ENCODE measurements around the gene CEBPZ. TPM values are rescaled to one million over a fixed set of nuclear protein-coding genes. Genes with fewer than 3 reads are reported as not detected.

The CEBPZ gene
- total and polyA plus RNA-seq, 2 of the 13 experiments (the other 11 are each of a cell fraction or from before 2014, with no cell fraction given), result 14.4 to 117 TPM

DNA sequence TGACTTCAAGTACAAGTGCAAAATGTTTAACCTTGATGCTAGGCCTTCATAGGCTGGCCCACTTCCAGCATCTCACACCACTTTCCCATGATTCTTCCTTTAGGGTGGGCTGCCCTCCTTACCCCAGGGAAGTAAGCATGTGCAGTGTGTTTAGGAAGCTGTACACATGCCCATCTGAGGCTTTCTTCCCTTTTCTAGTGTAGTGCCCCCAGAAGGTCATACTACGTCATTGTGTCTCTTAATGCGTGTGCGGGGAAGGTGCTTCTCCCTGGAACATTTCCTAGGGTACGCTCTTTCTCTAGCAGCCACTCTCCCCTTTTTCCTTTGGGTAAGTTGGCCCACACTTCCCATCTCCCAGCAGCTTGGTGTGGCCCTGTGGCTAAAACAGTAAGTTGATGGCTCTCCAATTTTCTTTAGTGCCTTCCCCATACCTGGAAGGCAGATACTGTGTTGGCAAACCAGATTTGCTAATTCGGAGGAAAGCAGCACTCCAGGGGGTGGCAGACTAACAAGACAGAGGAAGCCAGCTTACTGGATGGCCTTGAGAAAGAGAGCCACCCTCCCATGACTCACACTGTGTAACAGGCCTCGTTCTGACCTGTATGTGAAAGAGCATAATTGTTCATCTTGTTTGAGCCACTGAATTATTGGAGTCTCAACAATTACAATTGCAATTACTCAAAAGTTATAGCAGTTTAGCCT, 41.8 kb downstream of the CEBPZ start (continued):
- peak; percentile 41; the same call in 1 of the 2 replicates for TF ChIP-seq BCL6 (CRISPR knock-in tag; IDR thresholded peaks at IDR 0.05)
- TF ChIP-seq SUZ12 (IDR thresholded peaks at IDR 0.05; ENCODE audit: low read depth, low read length), result no peak
- TF ChIP-seq, protein P1, sequence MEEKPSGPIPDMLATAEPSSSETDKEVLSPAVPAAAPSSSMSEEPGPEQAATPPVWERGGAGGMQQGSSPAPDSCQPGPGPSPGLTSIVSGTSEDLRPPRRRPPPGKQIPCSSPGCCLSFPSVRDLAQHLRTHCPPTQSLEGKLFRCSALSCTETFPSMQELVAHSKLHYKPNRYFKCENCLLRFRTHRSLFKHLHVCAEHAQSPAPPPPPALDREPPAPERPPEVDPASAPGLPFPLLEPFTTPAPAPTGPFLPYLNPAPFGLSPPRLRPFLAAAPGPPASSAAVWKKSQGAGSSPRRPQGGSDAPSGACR (CRISPR knock-in tag; IDR thresholded peaks at IDR 0.05), result no peak
- no peak for TF ChIP-seq NFKBIZ (CRISPR knock-in tag; IDR thresholded peaks at IDR 0.05)
- TF ChIP-seq CBX5 (CRISPR knock-in tag; IDR thresholded peaks at IDR 0.05; ENCODE audit: borderline replicate concordance), result no peak; the same call in 1 of the 2 replicates
- TF ChIP-seq ZNF816 (CRISPR knock-in tag; IDR thresholded peaks at IDR 0.05; ENCODE audit: borderline replicate concordance), result no peak
- no peak for TF ChIP-seq MXD4 (CRISPR knock-in tag; IDR thresholded peaks at IDR 0.05)
- TF ChIP-seq ZBTB38 (CRISPR knock-in tag; IDR thresholded peaks at IDR 0.05), result 0 out of 2 replicates have a peak, but pooled peaks have one; percentile 22
- no peak for TF ChIP-seq ARHGAP35 (CRISPR knock-in tag; IDR thresholded peaks at IDR 0.05; ENCODE audit: borderline replicate concordance)
- TF ChIP-seq KLF16 (CRISPR knock-in tag; IDR thresholded peaks at IDR 0.05), result 0 out of 4 replicates have a peak, but pooled peaks of 1 of the 2 experiments have one; percentile 47
- TF ChIP-seq GPN1 (CRISPR knock-in tag; IDR thresholded peaks at IDR 0.05; ENCODE audit: borderline replicate concordance), result no peak
- no peak for TF ChIP-seq CCDC6 (CRISPR knock-in tag; IDR thresholded peaks at IDR 0.05)

DNA sequence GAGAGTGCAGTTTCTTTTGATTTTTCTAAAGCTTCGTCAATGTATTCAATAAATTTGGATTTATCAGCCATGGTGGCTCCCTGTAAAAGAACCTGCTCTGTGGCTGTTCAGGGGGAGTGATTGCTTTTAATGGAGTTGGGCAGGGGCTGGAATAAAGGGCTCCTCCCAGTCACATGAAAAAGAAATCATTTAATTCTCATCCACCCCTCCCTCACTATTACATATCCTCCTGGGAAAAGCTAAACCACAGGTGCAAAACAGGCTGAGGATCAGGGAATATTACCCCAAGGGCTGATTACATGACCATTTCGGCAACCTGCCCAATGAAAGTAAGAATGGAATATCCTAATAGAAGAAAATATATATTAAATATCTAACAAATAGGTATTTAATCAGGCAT, 42.8 kb downstream of the CEBPZ start, which contains the start of gene SULT6B1:
Gene SULT6B1, minus strand, starts transcription at position 101 of the 400 bp plus-strand sequence. Its CDS starts 30 bp downstream, at position 71.
- Histone ChIP-seq H3K4me1 (ENCODE audit: insufficient read depth, low read length) (peaks cover 21% of the 10 kb centered on the region), H3K9me3 (ENCODE audit: low read length) (no peaks in the 10 kb centered on the region), H3K27me3 (ENCODE audit: control insufficient read depth in 1 of 2, insufficient read depth in 2 of 2, low read length in 2 of 2) (peaks cover 3 to 23% of the 10 kb centered on the region in 2 experiments; a peak in 3 of 5 replicates), H3K4me3 (replicated peaks in 1 of 3; ENCODE audit: insufficient read depth in 1 of 3, low read depth in 2 of 3, low read length in 3 of 3) (0 out of 6 replicates have a peak within 1 kb of the TSS, but pooled peaks of 1 of the 3 experiments have one; percentile 7), H3K4me2 (ENCODE audit: low read depth, low read length) (peak within 1 kb of the TSS; percentile 62), H3K9ac (ENCODE audit: insufficient read depth, low read depth, low read length) (no peak within 1 kb of the TSS), H4K20me1 (ENCODE audit: insufficient read depth, low read length) (no peaks in the 10 kb centered on the region), H3K79me2 (ENCODE audit: insufficient read depth, low read length) (no peaks in the 10 kb centered on the region), H2AFZ (ENCODE audit: low read length) (no peak within 1 kb of the TSS), H3K27ac (ENCODE audit: extremely low read length, insufficient read depth, low read length) (no peak within 1 kb of the TSS), H3K36me3 (replicated peaks in 1 of 2; ENCODE audit: control insufficient read depth in 1 of 2, insufficient read depth in 2 of 2, low read length in 2 of 2) (no peaks in the 10 kb centered on the region)
- intact Hi-C loops (cut with micrococcal nuclease; ENCODE audit: unreplicated experiment), result no loop called here
- ChIA-PET CTCF (ENCODE audit: low intra/inter-chr PET ratio, low total read pairs) (no interaction called here), POLR2A (interaction anchor here (1.1 kb wide), 1 partner anchor 10 kb away, joined by 4 read pairs; no protein-coding TSS in a partner anchor)
- BruUV-seq (replicated peaks), result no TSS peak
- in situ Hi-C loops (cut with HindIII; ENCODE audit: extremely low pct_ligation_motif_present, low pct_unique_long_range_greater_than_20kb), result no loop called here
- WGBS (ENCODE audit: low lambda C conversion rate), result 57% methylated on average over 2 of the region's 2 CpGs
- ATAC-seq, result no peak
- no peak for FAIRE-seq
- DNase-seq (ENCODE audit: low spot score), result no peak
- no peak for TF ChIP-seq SNRNP70 (IDR thresholded peaks at IDR 0.05; ENCODE audit: low read depth, low read length)
- TF ChIP-seq HMG20A (CRISPR knock-in tag; IDR thresholded peaks at IDR 0.05; ENCODE audit: borderline replicate concordance), result no peak
- no peak for TF ChIP-seq AGO1 (IDR thresholded peaks at IDR 0.05; ENCODE audit: low read depth, low read length, poor library complexity, severe bottlenecking)
- TF ChIP-seq, protein P2, sequence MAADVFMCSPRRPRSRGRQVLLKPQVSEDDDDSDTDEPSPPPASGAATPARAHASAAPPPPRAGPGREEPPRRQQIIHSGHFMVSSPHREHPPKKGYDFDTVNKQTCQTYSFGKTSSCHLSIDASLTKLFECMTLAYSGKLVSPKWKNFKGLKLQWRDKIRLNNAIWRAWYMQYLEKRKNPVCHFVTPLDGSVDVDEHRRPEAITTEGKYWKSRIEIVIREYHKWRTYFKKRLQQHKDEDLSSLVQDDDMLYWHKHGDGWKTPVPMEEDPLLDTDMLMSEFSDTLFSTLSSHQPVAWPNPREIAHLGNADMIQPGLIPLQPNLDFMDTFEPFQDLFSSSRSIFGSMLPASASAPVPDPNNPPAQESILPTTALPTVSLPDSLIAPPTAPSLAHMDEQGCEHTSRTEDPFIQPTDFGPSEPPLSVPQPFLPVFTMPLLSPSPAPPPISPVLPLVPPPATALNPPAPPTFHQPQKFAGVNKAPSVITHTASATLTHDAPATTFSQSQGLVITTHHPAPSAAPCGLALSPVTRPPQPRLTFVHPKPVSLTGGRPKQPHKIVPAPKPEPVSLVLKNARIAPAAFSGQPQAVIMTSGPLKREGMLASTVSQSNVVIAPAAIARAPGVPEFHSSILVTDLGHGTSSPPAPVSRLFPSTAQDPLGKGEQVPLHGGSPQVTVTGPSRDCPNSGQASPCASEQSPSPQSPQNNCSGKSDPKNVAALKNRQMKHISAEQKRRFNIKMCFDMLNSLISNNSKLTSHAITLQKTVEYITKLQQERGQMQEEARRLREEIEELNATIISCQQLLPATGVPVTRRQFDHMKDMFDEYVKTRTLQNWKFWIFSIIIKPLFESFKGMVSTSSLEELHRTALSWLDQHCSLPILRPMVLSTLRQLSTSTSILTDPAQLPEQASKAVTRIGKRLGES (CRISPR knock-in tag; IDR thresholded peaks at IDR 0.05; ENCODE audit: borderline replicate concordance), result no peak
- no peak for TF ChIP-seq NR2C2 (CRISPR knock-in tag; IDR thresholded peaks at IDR 0.05; ENCODE audit: borderline replicate concordance)
- no peak for TF ChIP-seq ESRRA (CRISPR knock-in tag; IDR thresholded peaks at IDR 0.05; ENCODE audit: low read depth)
- TF ChIP-seq ZEB1 (IDR thresholded peaks at IDR 0.05; ENCODE audit: insufficient replicate concordance, low read depth), result no peak
- no peak for TF ChIP-seq DMAP1 (CRISPR knock-in tag; IDR thresholded peaks at IDR 0.05)
- no peak for TF ChIP-seq ZIK1 (CRISPR knock-in tag; IDR thresholded peaks at IDR 0.05; ENCODE audit: borderline replicate concordance, low read depth)
